GM12891 (cell line): ENCODE measurements around the gene MARCHF3.

ENCODE experiments used
- PAX5 ChIP-seq: IDR thresholded peaks from 2 replicates; pipeline ENCODE4 v1.6.1; 2011; ENCODE audit warnings: low read length, moderate library complexity, mild to moderate bottlenecking; ENCODE audit not compliant: insufficient read depth, severe bottlenecking
- POLR2A ChIP-seq: IDR thresholded peaks from 2 replicates; pipeline ENCODE4 v1.6.1; 2011; ENCODE audit warnings: low read depth, low read length, control low read depth

- TF ChIP-seq POLR2A (no peak), PAX5 (no peak)
These were observed 49.1 kb downstream of the MARCHF3 start for GRCh38 chr5:126981222-126981621.
